Hematopoietic multipotent progenitor cell treated with erythropoietin and hydrocortisone succinate and interleukin-3 and kit ligand, for 17 days (in vitro differentiated cells): ENCODE measurements around the gene GPS2.
"Not testable (repeated sequence)": the region's sequence is repeated elsewhere in the genome, so short reads cannot be mapped to it uniquely, and the experiment has no call there.

ENCODE experiments used
- DNase-seq: peaks from one replicate; pipeline ENCODE4 v3.0.0-alpha.2; 2015; ENCODE audit warnings: low spot score

Gene GPS2

GRCh38 chr17:7337600-7337999 is 22.4 kb upstream of the GPS2 start:
- not testable (repeated sequence) for DNase-seq

GRCh38 chr17:7336240-7337175 is 21.3 kb upstream of the GPS2 start, which contains the start of gene ACAP1:
Gene ACAP1, plus strand, starts transcription at chr17:7336529. Its CDS starts 206 bp downstream, at chr17:7336735.
- peak; percentile 65 for DNase-seq

GRCh38 chr17:7335765-7336164 is 20.6 kb upstream of the GPS2 start:
- DNase-seq: not testable (repeated sequence)

- DNase-seq: no peak
Measured at GRCh38 chr17:7334938-7335538, 19.9 kb upstream of the GPS2 start.

- DNase-seq: not testable (repeated sequence)
Measured at GRCh38 chr17:7332600-7333069, 17.5 kb upstream of the GPS2 start.

GRCh38 chr17:7332111-7332510 is 17.0 kb upstream of the GPS2 start:
- no peak for DNase-seq

GRCh38 chr17:7330638-7331015 is 15.5 kb upstream of the GPS2 start:
- no peak for DNase-seq

- DNase-seq: peak; percentile 71
Measured at GRCh38 chr17:7329997-7330637, 15.0 kb upstream of the GPS2 start.

GRCh38 chr17:7329374-7329996 is 14.3 kb upstream of the GPS2 start:
- peak; percentile 95 for DNase-seq

GRCh38 chr17:7328840-7329373 is 13.7 kb upstream of the GPS2 start, which contains the start of gene NEURL4:
Gene NEURL4, minus strand, starts transcription at chr17:7329335. Its CDS starts 23 bp downstream, at chr17:7329312.
- no peak for DNase-seq

GRCh38 chr17:7328009-7328408 is 12.8 kb upstream of the GPS2 start:
- no peak for DNase-seq

- DNase-seq: no peak
Measured at GRCh38 chr17:7327501-7327900, 12.3 kb upstream of the GPS2 start.

- no peak for DNase-seq
Measured at GRCh38 chr17:7327056-7327455, 11.9 kb upstream of the GPS2 start.

- DNase-seq: no peak
Measured at GRCh38 chr17:7326186-7326585, 11.0 kb upstream of the GPS2 start.

- no peak for DNase-seq
Measured at GRCh38 chr17:7325031-7325528, 9.9 kb upstream of the GPS2 start.

GRCh38 chr17:7324438-7324779 is 9.2 kb upstream of the GPS2 start:
- no peak for DNase-seq

- peak; percentile 71 for DNase-seq
Measured at GRCh38 chr17:7323731-7324437, 8.7 kb upstream of the GPS2 start.

- no peak for DNase-seq
Measured at GRCh38 chr17:7322520-7323194, 7.5 kb upstream of the GPS2 start.

GRCh38 chr17:7321466-7321865 is 6.3 kb upstream of the GPS2 start:
- DNase-seq: no peak

GRCh38 chr17:7318121-7318860 is 3.1 kb upstream of the GPS2 start:
- no peak for DNase-seq
